ENCODE data around the gene OGN.

Gene OGN

GRCh38 chr9:92345582-92345981 lies 58.8 kb downstream of the OGN start:
- DNase-seq (ENCODE audit: low spot score) = no peak

- DNase-seq (ENCODE audit: low spot score) = peak; percentile 22
These were observed 61.4 kb downstream of the OGN start for GRCh38 chr9:92342825-92343488.

- no peak for DNase-seq (ENCODE audit: low spot score)
These were observed 62.8 kb downstream of the OGN start for GRCh38 chr9:92341578-92341977.

- DNase-seq (ENCODE audit: low spot score) = no peak
These were observed 71.1 kb downstream of the OGN start for GRCh38 chr9:92333282-92333634.

Data from hepatic stellate cell (primary cell).